BJ (cell line): Measurements from ENCODE around the gene CERS1. TPM values are rescaled to one million over a fixed set of nuclear protein-coding genes. Genes with fewer than 3 reads are reported as not detected.

Experiments
- CTCF ChIA-PET: fragments of 350-600 bp; formaldehyde crosslinking; extraction: SDS; loops from one replicate; lab custom pipeline; 2021; ENCODE audit warnings: antibody characterized with exemption, inconsistent platforms; lab: Yijun Ruan, JAX
- POLR2A ChIA-PET: fragments of 300-600 bp; sonication (Branson Sonifier 250); formaldehyde crosslinking; extraction: SDS; loops from one replicate; lab custom pipeline; 2021; ENCODE audit warnings: antibody characterized with exemption; lab: Charles Lee
- DNase-seq: peaks from one replicate; pipeline ENCODE4 v3.0.0-alpha.2; 2011; ENCODE audit warnings: low read depth
- H3K27me3 ChIP-seq: 2 replicates; pipeline ENCODE4 v1.6.0; 2011; ENCODE audit warnings: low read length; ENCODE audit not compliant: control insufficient read depth, insufficient read depth
- H3K36me3 ChIP-seq: 2 replicates; pipeline ENCODE4 v1.5.1; 2011; ENCODE audit warnings: low read length; ENCODE audit not compliant: control insufficient read depth, insufficient read depth
- H3K4me3 ChIP-seq: 2 replicates; pipeline ENCODE4 v1.5.1; 2011; ENCODE audit warnings: low read depth, mild to moderate bottlenecking, control low read depth, low read length
- CTCF ChIP-seq: IDR thresholded peaks from 2 replicates; pipeline ENCODE4 v1.5.1; 2011; ENCODE audit warnings: low read depth, mild to moderate bottlenecking, control low read depth, inconsistent platforms, low read length, moderate library complexity; ENCODE audit not compliant: insufficient read depth
- polyA plus RNA-seq: library from polyadenylated mRNA; depleted of rRNA; stranded (reverse); fragments of >200 nt; gene quantifications from 2 replicates; pipeline ENCODE4 v1.2.3, GENCODE V29; 2011

CERS1 gene
- polyA plus RNA-seq, 1 experiment = 0.83 TPM

DNA sequence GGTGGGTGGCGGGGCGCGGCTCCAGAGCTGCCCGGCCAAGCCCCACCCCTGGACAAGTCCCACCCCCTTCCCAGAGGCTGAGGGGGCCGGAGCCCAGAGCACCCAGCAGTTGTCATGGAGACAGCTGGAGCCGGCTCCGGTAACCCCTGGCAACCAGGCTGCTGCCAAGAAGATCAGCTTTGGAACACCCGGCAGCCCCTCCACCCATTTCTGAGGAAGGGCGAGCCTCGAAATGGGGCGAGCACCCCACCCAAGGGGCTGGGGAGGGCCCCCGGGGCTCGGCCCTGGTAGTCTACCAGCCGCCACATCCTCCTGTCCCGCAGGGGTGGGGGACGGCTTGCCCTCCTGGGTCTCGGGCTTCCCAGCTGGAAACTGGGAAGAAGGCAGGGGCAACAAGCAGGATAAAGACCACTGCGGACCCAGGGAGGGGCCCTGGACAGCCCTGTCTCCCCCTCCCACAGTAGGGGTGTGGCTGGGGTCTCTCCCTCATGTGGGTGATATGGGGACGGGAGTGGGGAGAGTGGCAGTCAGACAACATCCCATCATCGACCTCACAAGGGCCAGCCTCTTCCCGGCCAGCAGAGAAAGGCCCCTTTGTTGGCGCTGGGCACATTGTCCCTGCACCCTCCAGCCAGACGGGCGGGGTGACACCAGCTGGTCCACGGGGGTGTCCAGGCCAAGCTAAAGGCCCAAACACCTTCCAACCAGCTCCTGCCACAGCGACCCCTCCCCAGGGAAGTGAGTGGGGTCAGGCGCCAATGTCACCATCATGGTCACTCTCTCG lies 1.5 kb downstream of the CERS1 start:
- H3K4me3 ChIP-seq = peak overlapping the region; percentile 42
- POLR2A ChIA-PET = interaction anchor here (0.7 kb wide), 1 partner anchor 25 kb away, joined by 3 read pairs; the partner anchor contains the start of gene COPE
- no peak for TF ChIP-seq CTCF
- peaks cover 7% of the 10 kb centered on the region for H3K27me3 ChIP-seq
- CTCF ChIA-PET = interaction anchor here (0.6 to 4.7 kb wide), 8 partner anchors 9 to 1803 kb away, joined by 3 to 33 read pairs (median 3); no protein-coding TSS in a partner anchor
- H3K36me3 ChIP-seq = peaks cover 3% of the 10 kb centered on the region; the same call in 1 of the 2 replicates
- DNase-seq = no peak

GRCh38 chr19:18893587-18894253 lies 2.2 kb downstream of the CERS1 start:
- DNase-seq = no peak
- H3K27me3 ChIP-seq = peaks cover 7% of the 10 kb centered on the region
- POLR2A ChIA-PET = interaction anchor here (0.7 kb wide), 1 partner anchor 25 kb away, joined by 3 read pairs; the partner anchor contains the start of gene COPE
- H3K4me3 ChIP-seq = no peak overlapping the region
- CTCF ChIA-PET = interaction anchor here (0.9 to 4.7 kb wide), 5 partner anchors 10 to 442 kb away, joined by 3 to 33 read pairs (median 4); no protein-coding TSS in a partner anchor
- no peak for TF ChIP-seq CTCF
- H3K36me3 ChIP-seq = 0 out of 2 replicates have a peak, but pooled peaks cover 2% of the 10 kb centered on the region

GRCh38 chr19:18889949-18890745 lies 5.8 kb downstream of the CERS1 start:
- Histone ChIP-seq H3K4me3 (no peak overlapping the region), H3K36me3 (no peaks in the 10 kb centered on the region), H3K27me3 (peaks cover 7% of the 10 kb centered on the region)
- POLR2A ChIA-PET = no interaction called here
- TF ChIP-seq CTCF = no peak
- CTCF ChIA-PET = interaction anchor here (0.6 to 3.1 kb wide), 2 partner anchors 23 kb away, joined by 3 to 11 read pairs; no protein-coding TSS in a partner anchor
- no peak for DNase-seq

GRCh38 chr19:18886972-18887371 lies 9.0 kb downstream of the CERS1 start:
- Histone ChIP-seq H3K4me3 (no peak overlapping the region), H3K36me3 (no peaks in the 10 kb centered on the region), H3K27me3 (no peaks in the 10 kb centered on the region)
- ChIA-PET POLR2A (no interaction called here), CTCF (no interaction called here)
- DNase-seq = no peak
- no peak for TF ChIP-seq CTCF
